ENCODE data around the gene SORBS2. TPM values are rescaled to one million over a fixed set of nuclear protein-coding genes. Genes with fewer than 3 reads are reported as not detected.

The SORBS2 gene
- total RNA-seq, 1 experiment from 2014 or later, result 0.34 TPM

GRCh38 chr4:185564349-185564748 lies 247.6 kb downstream of the SORBS2 start:
- H3K36me3 ChIP-seq (ENCODE audit: control insufficient read depth in 1 of 2, insufficient read depth in 2 of 2, low read length in 2 of 2), result no peaks in the 10 kb centered on the region
- BruUV-seq (replicated peaks), result no TSS peak
- no peaks in the 10 kb centered on the region for H3K9me3 ChIP-seq (ENCODE audit: control insufficient read depth in 1 of 2, insufficient read depth in 1 of 2, low read depth in 1 of 2, low read length in 2 of 2)

More at GRCh38 chr4:185564349-185564748, 247.6 kb downstream of the SORBS2 start:
- H3K79me2 ChIP-seq (ENCODE audit: insufficient read depth, low read length), result no peaks in the 10 kb centered on the region
- ChIA-PET POLR2A (no interaction called here), RAD21 (ENCODE audit: low non-redundant PET in 1 of 2, low total read pairs in 2 of 2, uncharacterized antibody in 2 of 2, unreplicated experiment in 2 of 2) (no interaction called here), CTCF (no interaction called here)
- H3K4me1 ChIP-seq (ENCODE audit: control insufficient read depth in 1 of 2, insufficient read depth in 2 of 2, low read length in 2 of 2), result peaks cover 9 to 11% of the 10 kb centered on the region in 2 experiments
- DNase-seq (ENCODE audit: low read depth, low spot score) (no peak), ATAC-seq (no peak)
- no peak overlapping the region for H2AFZ ChIP-seq (ENCODE audit: low read depth, low read length, poor library complexity, severe bottlenecking)
- H3K4me3 ChIP-seq (replicated peaks in 1 of 2; ENCODE audit: low read depth in 1 of 2, low read length in 2 of 2), result no peak overlapping the region
- intact Hi-C loops (cut with micrococcal nuclease), result no loop called here
- H3K27ac ChIP-seq (ENCODE audit: low read depth, low read length), result no peak overlapping the region
- H4K20me1 ChIP-seq (ENCODE audit: insufficient read depth), result no peaks in the 10 kb centered on the region
- H3K9ac ChIP-seq (ENCODE audit: low read length), result no peak overlapping the region
- H3K27me3 ChIP-seq (ENCODE audit: insufficient read depth, low read length), result no peaks in the 10 kb centered on the region
- no peak for TF ChIP-seq CTCF (IDR thresholded peaks at IDR 0.05 in 2 of 3, conservative IDR thresholded peaks at IDR 0.05 in 1 of 3; ENCODE audit: borderline replicate concordance in 1 of 3, insufficient read depth in 1 of 3, low read depth in 2 of 3, low read length in 2 of 3)
- no peak for TF ChIP-seq CEBPB (IDR thresholded peaks at IDR 0.05; ENCODE audit: low read depth)
- no peak for TF ChIP-seq ZBTB33 (IDR thresholded peaks at IDR 0.05; ENCODE audit: extremely low read depth, insufficient replicate concordance, low read length)
- H3K9me2 ChIP-seq (ENCODE audit: insufficient read depth), result no peaks in the 10 kb centered on the region
- no peak overlapping the region for H3K4me2 ChIP-seq (ENCODE audit: low read length)
